WERI-Rb-1 (cell line): ENCODE data around the gene RHBDL1.
A peak's percentile ranks its signal among the peaks of the same experiment; 100 is the strongest.
"Not testable (repeated sequence)": the region's sequence is repeated elsewhere in the genome, so short reads cannot be mapped to it uniquely, and the experiment has no call there.

ENCODE experiments used
- DNase-seq: peaks from one replicate; pipeline ENCODE4 v3.0.0-alpha.2; 2020
- H3K27ac ChIP-seq: fragments of 250-450 bp; sonication (Bioruptor Pico); 2 replicates; pipeline ENCODE4 v1.5.1; 2020; ENCODE audit warnings: mild to moderate bottlenecking, moderate library complexity
- H3K27me3 ChIP-seq: fragments of 250-450 bp; sonication (Bioruptor Pico); 2 replicates; pipeline ENCODE4 v1.5.1; 2021; ENCODE audit warnings: mild to moderate bottlenecking, low read depth, moderate library complexity; ENCODE audit not compliant: insufficient read depth, severe bottlenecking
- H3K36me3 ChIP-seq: fragments of 250-450 bp; sonication (Bioruptor Pico); 2 replicates; pipeline ENCODE4 v1.5.1; 2020; ENCODE audit warnings: mild to moderate bottlenecking, moderate library complexity
- H3K4me3 ChIP-seq: 2 replicates; pipeline ENCODE4 v1.5.1; 2011; ENCODE audit warnings: low read depth, mild to moderate bottlenecking, control low read depth, low read length
- H3K9me3 ChIP-seq: fragments of 250-450 bp; sonication (Bioruptor Pico); 2 replicates; pipeline ENCODE4 v1.5.1; 2021; ENCODE audit warnings: mild to moderate bottlenecking, moderate library complexity; ENCODE audit not compliant: severe bottlenecking
- CTCF ChIP-seq: IDR thresholded peaks from 2 replicates; pipeline ENCODE4 v1.5.1; 2011; ENCODE audit warnings: low read depth, mild to moderate bottlenecking, control low read depth, inconsistent platforms, low read length

The RHBDL1 gene

GRCh38 chr16:684961-685696, 9.7 kb downstream of the RHBDL1 start:
- H3K36me3 ChIP-seq, result peaks cover 64% of the 10 kb centered on the region
- no peaks in the 10 kb centered on the region for H3K9me3 ChIP-seq
- no peak overlapping the region for H3K4me3 ChIP-seq
- DNase-seq, result no peak
- TF ChIP-seq CTCF, result no peak
- H3K27me3 ChIP-seq, result no peaks in the 10 kb centered on the region
- peak overlapping the region; percentile 88 for H3K27ac ChIP-seq

GRCh38 chr16:685967-686366, 10.5 kb downstream of the RHBDL1 start:
- Histone ChIP-seq H3K27ac (no peak overlapping the region), H3K9me3 (no peaks in the 10 kb centered on the region), H3K36me3 (peaks cover 64% of the 10 kb centered on the region), H3K4me3 (no peak overlapping the region), H3K27me3 (no peaks in the 10 kb centered on the region)
- peak; percentile 90 for TF ChIP-seq CTCF
- peak; percentile 75 for DNase-seq

GRCh38 chr16:686459-687260, 11.2 kb downstream of the RHBDL1 start:
- DNase-seq, result no peak
- H3K27ac ChIP-seq, result no peak overlapping the region
- no peak for TF ChIP-seq CTCF
- peaks cover 57% of the 10 kb centered on the region for H3K36me3 ChIP-seq
- no peaks in the 10 kb centered on the region for H3K9me3 ChIP-seq
- no peak overlapping the region for H3K4me3 ChIP-seq
- H3K27me3 ChIP-seq, result no peaks in the 10 kb centered on the region

- peaks cover 48% of the 10 kb centered on the region for H3K36me3 ChIP-seq
- H3K27ac ChIP-seq, result no peak overlapping the region
Observed at GRCh38 chr16:687499-687898, 12.0 kb downstream of the RHBDL1 start.

GRCh38 chr16:689175-689897, 13.9 kb downstream of the RHBDL1 start:
- peak overlapping the region; percentile 80 for H3K4me3 ChIP-seq
- H3K9me3 ChIP-seq, result no peaks in the 10 kb centered on the region
- peak overlapping the region; percentile 92 for H3K27ac ChIP-seq
- TF ChIP-seq CTCF, result no peak
- H3K36me3 ChIP-seq, result peaks cover 38% of the 10 kb centered on the region
- no peaks in the 10 kb centered on the region for H3K27me3 ChIP-seq
- DNase-seq, result no peak

More at GRCh38 chr16:687499-687898, 12.0 kb downstream of the RHBDL1 start:
- DNase-seq, result no peak
- Histone ChIP-seq H3K4me3 (no peak overlapping the region), H3K9me3 (no peaks in the 10 kb centered on the region), H3K27me3 (no peaks in the 10 kb centered on the region)
- TF ChIP-seq CTCF, result no peak

GRCh38 chr16:691242-691641, 15.8 kb downstream of the RHBDL1 start:
- H3K4me3 ChIP-seq, DNase-seq, H3K27me3 ChIP-seq, H3K27ac ChIP-seq, H3K9me3 ChIP-seq: not testable (repeated sequence)
- peaks cover 28% of the 10 kb centered on the region for H3K36me3 ChIP-seq
